Stomach (tissue), 9 donors: ENCODE data around the gene PEX10. TPM values are rescaled to one million over a fixed set of nuclear protein-coding genes. Genes with fewer than 3 reads are reported as not detected.

Experiments used
- DNase-seq, 2 donors: peaks; one replicate each; pipeline versions ENCODE4 v3.0.0 to v3.0.0-alpha.2; 2013 to 2019
- H3K27ac ChIP-seq, 5 donors: fragments of 200-600 bp in 4 of 5; sonication (generic) in 4 of 5; one replicate each; pipeline ENCODE4 v1.5.1; 2013 to 2019; ENCODE audit warnings: mild to moderate bottlenecking in 1 of 5, moderate library complexity in 1 of 5
- H3K27me3 ChIP-seq, 3 donors: fragments of 200-600 bp; sonication (generic); one replicate each; pipeline ENCODE4 v1.5.1; 2017 to 2019; ENCODE audit warnings: mixed run types in 1 of 3
- H3K36me3 ChIP-seq, 4 donors: fragments of 200-600 bp; sonication (generic); 1 replicate in 3 of 4; 2 replicates in 1 of 4; pipeline ENCODE4 v1.5.1; 2016 to 2019
- H3K4me1 ChIP-seq, 4 donors: fragments of 200-600 bp; sonication (generic); one replicate each; pipeline ENCODE4 v1.5.1; 2016 to 2019
- H3K4me3 ChIP-seq, 4 donors: fragments of 200-600 bp; sonication (generic) in 3 of 4; one replicate each; pipeline ENCODE4 v1.5.1; 2016 to 2019; ENCODE audit warnings: mild to moderate bottlenecking in 1 of 4
- H3K9me3 ChIP-seq, 4 donors: fragments of 200-600 bp; sonication (generic); one replicate each; pipeline ENCODE4 v1.5.1; 2016 to 2019
- CTCF ChIP-seq, 7 experiments: fragments of 450-650 bp in 4 of 7; fragments of 200-600 bp in 3 of 7; sonication (generic) in 3 of 7; IDR thresholded peaks; one replicate each; pipeline ENCODE4 v1.5.1; 2016 to 2019; ENCODE audit warnings: antibody characterized with exemption in 7 of 7, control low read depth in 2 of 7, mild to moderate bottlenecking in 1 of 7
- EP300 ChIP-seq: sonication (generic); formaldehyde crosslinking; IDR thresholded peaks from one replicate; pipeline ENCODE4 v1.6.1; 2017; ENCODE audit warnings: antibody characterized with exemption
- POLR2A ChIP-seq, 4 donors: fragments of 450-650 bp; IDR thresholded peaks; one replicate each; pipeline ENCODE4 v1.6.1; 2016; ENCODE audit warnings: antibody characterized with exemption in 4 of 4, control low read depth in 2 of 4, mild to moderate bottlenecking in 1 of 4, moderate library complexity in 1 of 4
- POLR2AphosphoS5 ChIP-seq, 3 donors: sonication (generic); formaldehyde crosslinking; IDR thresholded peaks; one replicate each; pipeline ENCODE4 v1.6.1; 2016; ENCODE audit warnings: antibody characterized with exemption in 3 of 3
- WGBS, 5 donors: extraction: QIAGEN DNeasy Blood & Tissue Kit in 3 of 5; methylation state at CpG; one replicate each; pipeline versions ENCODE4 v1.1.5 to v1.1.7; 2013 to 2018; 5-methylcytosine and 5-hydroxymethylcytosine counted together
- intact Hi-C: fragments of 100-400 bp; cut with DNase I; formaldehyde crosslinking; loops from one replicate; pipeline ENCODE4 v1.15.1; 2023; ENCODE audit warnings: low total_unique reads
- polyA plus RNA-seq, 3 donors: library from polyadenylated mRNA; stranded (reverse); fragments of 200-250 nt; gene quantifications; one replicate each; pipeline ENCODE4 v1.2.3, GENCODE V29; 2013
- total RNA-seq, 5 donors: library from RNA; depleted of rRNA; stranded (reverse); fragments of >200 nt; gene quantifications; one replicate each; pipeline versions ENCODE4 v1.1.0 to v1.2.3, GENCODE V29; 2014 to 2016
- donor health status: healthy with polysubstance abuse.
- donor health status: Bipolar disorder and iron deficiency.
- donor health status: healthy.

PEX10 gene
- total and polyA plus RNA-seq, 8 donors: 0.87 to 27.2 (median 15.7) TPM

- intact Hi-C loops: no loop called here
- H3K4me3 ChIP-seq: no peak overlapping the region
Measured at GRCh38 chr1:2426540-2426939, 14.2 kb upstream of the PEX10 start.

GRCh38 chr1:2425892-2426291, 13.5 kb upstream of the PEX10 start:
- H3K4me3 ChIP-seq: no peak overlapping the region
- WGBS, 5 donors: 54 to 70% (median 67%) methylated on average over 3 to 11 of the region's 11 CpGs
- peaks cover 6 to 32% (median 24%) of the 10 kb centered on the region in 4 donors for H3K9me3 ChIP-seq
- intact Hi-C loops: no loop called here
- no peaks in the 10 kb centered on the region for H3K4me1 ChIP-seq
- no peaks in the 10 kb centered on the region for H3K36me3 ChIP-seq
- no peak overlapping the region for H3K27ac ChIP-seq
- TF ChIP-seq EP300: no peak
- peaks cover 0 to 62% (median 19%) of the 10 kb centered on the region in 3 donors for H3K27me3 ChIP-seq
- no peak for DNase-seq

More at GRCh38 chr1:2426540-2426939, 14.2 kb upstream of the PEX10 start:
- Histone ChIP-seq H3K27ac (no peak overlapping the region), H3K9me3 (peaks cover 6 to 32% (median 24%) of the 10 kb centered on the region in 4 donors), H3K36me3 (no peaks in the 10 kb centered on the region), H3K4me1 (no peaks in the 10 kb centered on the region), H3K27me3 (peaks cover 0 to 64% (median 19%) of the 10 kb centered on the region in 3 donors)
- no peak for DNase-seq
- 44 to 57% (median 53%) methylated on average over 15 to 18 of the region's 18 CpGs for whole genome bisulfite sequencing, 5 donors
- TF ChIP-seq CTCF (IDR thresholded peaks at IDR 0.05) (no peak), POLR2A (IDR thresholded peaks at IDR 0.05) (no peak), EP300 (no peak), POLR2AphosphoS5 (IDR thresholded peaks at IDR 0.05) (no peak)

GRCh38 chr1:2422523-2422922, 10.2 kb upstream of the PEX10 start:
- Histone ChIP-seq H3K4me3 (no peak overlapping the region), H3K27ac (no peak overlapping the region), H3K27me3 (peaks cover 0 to 63% (median 36%) of the 10 kb centered on the region in 3 donors), H3K4me1 (no peaks in the 10 kb centered on the region), H3K9me3 (peaks cover 6 to 19% (median 13%) of the 10 kb centered on the region in 4 donors), H3K36me3 (no peaks in the 10 kb centered on the region)
- DNase-seq: no peak
- TF ChIP-seq CTCF (IDR thresholded peaks at IDR 0.05) (no peak), POLR2AphosphoS5 (IDR thresholded peaks at IDR 0.05) (no peak), POLR2A (IDR thresholded peaks at IDR 0.05) (no peak), EP300 (no peak)
- intact Hi-C loops: loop anchor here (5.0 kb wide), 1 partner anchor 355 kb away; no protein-coding TSS in a partner anchor
- WGBS, 5 donors: 76 to 90% (median 84%) methylated on average over 4 of the region's 4 CpGs

- peaks cover 7 to 26% (median 17%) of the 10 kb centered on the region in 4 donors for H3K4me1 ChIP-seq
- TF ChIP-seq CTCF (IDR thresholded peaks at IDR 0.05): no peak
- TF ChIP-seq POLR2AphosphoS5 (IDR thresholded peaks at IDR 0.05): no peak
- no peak for TF ChIP-seq POLR2A (IDR thresholded peaks at IDR 0.05)
- no peak for TF ChIP-seq EP300
- H3K9me3 ChIP-seq: peaks cover 6 to 19% (median 13%) of the 10 kb centered on the region in 4 donors
- no peak overlapping the region for H3K27ac ChIP-seq
- no peaks in the 10 kb centered on the region for H3K36me3 ChIP-seq
- DNase-seq: no peak
- H3K4me3 ChIP-seq: no peak overlapping the region
- 76 to 83% (median 81%) methylated on average over 12 to 16 of the region's 16 CpGs for WGBS, 5 donors
- intact Hi-C loops: loop anchor here (10.0 kb wide), 1 partner anchor 225 kb away; no protein-coding TSS in a partner anchor
- peaks cover 0 to 72% (median 40%) of the 10 kb centered on the region in 3 donors for H3K27me3 ChIP-seq
Measured at GRCh38 chr1:2419416-2419815, 7.1 kb upstream of the PEX10 start.

- H3K36me3 ChIP-seq: no peaks in the 10 kb centered on the region
- peaks cover 0 to 72% (median 40%) of the 10 kb centered on the region in 3 donors for H3K27me3 ChIP-seq
- intact Hi-C loops: loop anchor here (10.0 kb wide), 1 partner anchor 226 kb away; no protein-coding TSS in a partner anchor
- no peak overlapping the region for H3K27ac ChIP-seq
- no peak overlapping the region for H3K4me3 ChIP-seq
- no peak for DNase-seq
- no peak for TF ChIP-seq EP300
- TF ChIP-seq CTCF (IDR thresholded peaks at IDR 0.05): no peak
- no peak for TF ChIP-seq POLR2AphosphoS5 (IDR thresholded peaks at IDR 0.05)
- no peak for TF ChIP-seq POLR2A (IDR thresholded peaks at IDR 0.05)
- peaks cover 12 to 31% (median 22%) of the 10 kb centered on the region in 4 donors for H3K4me1 ChIP-seq
- whole genome bisulfite sequencing, 5 donors: 72 to 78% (median 72%) methylated on average over 15 to 16 of the region's 16 CpGs
- H3K9me3 ChIP-seq: peaks cover 6 to 19% (median 13%) of the 10 kb centered on the region in 4 donors
Measured at GRCh38 chr1:2418791-2419320, 6.5 kb upstream of the PEX10 start.
